Activated effector memory CD4-positive, alpha-beta T cell treated with Interleukin-2 at 50 U/mL for 16 hours (primary cell): ENCODE results near the gene ITGAD.
"Not testable (repeated sequence)": the region's sequence is repeated elsewhere in the genome, so short reads cannot be mapped to it uniquely, and the experiment has no call there.

Experiments
- DNase-seq: peaks from one replicate; pipeline ENCODE4 v3.0.0-alpha.2; 2020

Gene ITGAD

GRCh38 chr16:31404353-31405064 lies 11.4 kb downstream of the ITGAD start:
- no peak for DNase-seq

GRCh38 chr16:31407406-31407805 lies 14.3 kb downstream of the ITGAD start:
- no peak for DNase-seq

- DNase-seq: no peak
These were observed 16.3 kb downstream of the ITGAD start for GRCh38 chr16:31409433-31409832.

GRCh38 chr16:31410082-31410481 lies 16.9 kb downstream of the ITGAD start:
- DNase-seq: no peak

GRCh38 chr16:31411024-31411844 lies 18.1 kb downstream of the ITGAD start:
- DNase-seq: no peak

- DNase-seq: no peak
These were observed 19.6 kb downstream of the ITGAD start for GRCh38 chr16:31412750-31413149.

GRCh38 chr16:31413381-31413780 lies 20.2 kb downstream of the ITGAD start:
- DNase-seq: no peak

GRCh38 chr16:31413943-31414342 lies 20.8 kb downstream of the ITGAD start:
- no peak for DNase-seq

- DNase-seq: no peak
These were observed 21.6 kb downstream of the ITGAD start for GRCh38 chr16:31414706-31415105.

- no peak for DNase-seq
These were observed 23.2 kb downstream of the ITGAD start for GRCh38 chr16:31416371-31416770.

- DNase-seq: not testable (repeated sequence)
These were observed 23.9 kb downstream of the ITGAD start for GRCh38 chr16:31417036-31417435.

- DNase-seq: no peak
These were observed 24.8 kb downstream of the ITGAD start for GRCh38 chr16:31417916-31418315.

GRCh38 chr16:31420037-31420436 lies 26.9 kb downstream of the ITGAD start:
- DNase-seq: no peak

GRCh38 chr16:31421587-31421986 lies 28.5 kb downstream of the ITGAD start:
- DNase-seq: peak; percentile 19

- DNase-seq: no peak
These were observed 30.1 kb downstream of the ITGAD start for GRCh38 chr16:31423241-31423640.

- no peak for DNase-seq
These were observed 30.7 kb downstream of the ITGAD start for GRCh38 chr16:31423801-31424200.

GRCh38 chr16:31427441-31428278 lies 34.5 kb downstream of the ITGAD start:
- DNase-seq: peak; percentile 41

GRCh38 chr16:31428279-31428597 lies 35.1 kb downstream of the ITGAD start, which contains the start of gene COX6A2:
COX6A2 (minus strand) TSS chr16:31428360; CDS start chr16:31428325, 35 bp downstream.
- DNase-seq: no peak

GRCh38 chr16:31428638-31429247 lies 35.6 kb downstream of the ITGAD start:
- no peak for DNase-seq

GRCh38 chr16:31429314-31429713 lies 36.2 kb downstream of the ITGAD start:
- no peak for DNase-seq

GRCh38 chr16:31429796-31430195 lies 36.7 kb downstream of the ITGAD start:
- DNase-seq: no peak

GRCh38 chr16:31430380-31431052 lies 37.4 kb downstream of the ITGAD start:
- no peak for DNase-seq
